Measurements from ENCODE around the gene CHCHD2. TPM values are rescaled to one million over a fixed set of nuclear protein-coding genes. Genes with fewer than 3 reads are reported as not detected.

CHCHD2 gene
- polyA plus RNA-seq, 3 donors: 402 to 444 (median 408) TPM

Other genes with a start within 250 kb of the CHCHD2 start
- not detected for gene SEPTIN14, start 243.7 kb downstream of the CHCHD2 start, polyA plus RNA-seq
- 1 to 10 TPM in 2 of 3 donors, under 1 TPM in 1; 0.83 to 3.1 (median 1.2) TPM for gene ZNF713, start 219.0 kb downstream of the CHCHD2 start, polyA plus RNA-seq
- gene MRPS17, start 154.6 kb downstream of the CHCHD2 start, polyA plus RNA-seq: 10 to 100 TPM; 10.4 to 17.8 (median 12.7) TPM
- gene NIPSNAP2, start 141.9 kb downstream of the CHCHD2 start, polyA plus RNA-seq: 10 to 100 TPM; 29.0 to 54.8 (median 45.4) TPM
- 1 to 10 TPM; 3.9 to 7.2 (median 5.9) TPM for gene PSPH, start 55.0 kb downstream of the CHCHD2 start, polyA plus RNA-seq
- gene CCT6A, start 54.7 kb downstream of the CHCHD2 start, polyA plus RNA-seq: 100 to 1,000 TPM in 1 of 3 donors, 10 to 100 TPM in 2; 58.7 to 102 (median 96.2) TPM
- gene SUMF2, start 42.2 kb downstream of the CHCHD2 start, polyA plus RNA-seq: 10 to 100 TPM; 71.9 to 84.3 (median 82.7) TPM
- gene PHKG1, start 13.5 kb downstream of the CHCHD2 start, polyA plus RNA-seq: 1 to 10 TPM in 2 of 3 donors, under 1 TPM in 1; 0.47 to 5.1 (median 1.3) TPM
- gene NUPR2, start 9.9 kb upstream of the CHCHD2 start, polyA plus RNA-seq: 1 to 10 TPM in 1 of 3 donors, under 1 TPM in 1, not detected in 1; 0.21 to 1.9 TPM